SJSA1 (cell line): ENCODE results near the gene CWC25. TPM values are rescaled to one million over a fixed set of nuclear protein-coding genes. Genes with fewer than 3 reads are reported as not detected.

ENCODE experiments used
- DNase-seq, 2 experiments: peaks; one replicate each; pipeline ENCODE4 v3.0.0-alpha.2; 2015 to 2020; ENCODE audit warnings: low spot score in 2 of 2, low read depth in 1 of 2
- H3K27ac ChIP-seq: fragments of 250-450 bp; sonication (Bioruptor Pico); 2 replicates; pipeline ENCODE4 v1.5.1; 2020; ENCODE audit warnings: mild to moderate bottlenecking, moderate library complexity
- H3K27me3 ChIP-seq: fragments of 250-450 bp; sonication (Bioruptor Pico); replicated peaks from 2 replicates; pipeline ENCODE4 v1.5.1; 2020; ENCODE audit warnings: mild to moderate bottlenecking, moderate library complexity
- H3K36me3 ChIP-seq: fragments of 250-450 bp; sonication (Bioruptor Pico); 2 replicates; pipeline ENCODE4 v1.5.1; 2020; ENCODE audit warnings: mild to moderate bottlenecking
- H3K4me1 ChIP-seq: fragments of 250-450 bp; sonication (Bioruptor Pico); replicated peaks from 2 replicates; pipeline ENCODE4 v1.6.1; 2021; ENCODE audit warnings: mild to moderate bottlenecking
- H3K4me3 ChIP-seq: fragments of 250-450 bp; sonication (Bioruptor Pico); 2 replicates; pipeline ENCODE4 v1.5.1; 2020; ENCODE audit warnings: mild to moderate bottlenecking
- H3K9me3 ChIP-seq: fragments of 250-450 bp; sonication (Bioruptor Pico); replicated peaks from 2 replicates; pipeline ENCODE4 v1.5.1; 2020; ENCODE audit warnings: mild to moderate bottlenecking
- total RNA-seq: library from RNA; depleted of rRNA; stranded (reverse); fragments of >200 nt; shearing (Covaris generic); gene quantifications from 2 replicates; pipeline ENCODE4 v1.2.3, GENCODE V29; 2014; rRNA removed

CWC25 gene
- total RNA-seq, result 6.6 and 11.3 TPM in 2 replicates

GRCh38 chr17:38824899-38825761, at the start of gene CWC25:
CWC25 (minus strand) TSS chr17:38825321; CDS start chr17:38825183, 138 bp downstream.
- Histone ChIP-seq H3K36me3 (peaks cover 20% of the 10 kb centered on the region), H3K27me3 (no peaks in the 10 kb centered on the region), H3K9me3 (no peaks in the 10 kb centered on the region), H3K27ac (peak within 1 kb of the TSS; percentile 99), H3K4me3 (peak within 1 kb of the TSS; percentile 53), H3K4me1 (peaks cover 15% of the 10 kb centered on the region)
- peak; percentile 92 to 98 for DNase-seq

GRCh38 chr17:38873640-38874380, 48.7 kb upstream of the CWC25 start:
- Histone ChIP-seq H3K4me1 (peaks cover 70% of the 10 kb centered on the region), H3K9me3 (peaks cover 4% of the 10 kb centered on the region; the same call in 1 of the 2 replicates), H3K27me3 (no peaks in the 10 kb centered on the region), H3K36me3 (peaks cover 72% of the 10 kb centered on the region), H3K27ac (no peak overlapping the region), H3K4me3 (no peak overlapping the region)
- no peak for DNase-seq

- Histone ChIP-seq H3K4me3 (no peak overlapping the region), H3K27ac (no peak overlapping the region), H3K4me1 (peaks cover 79% of the 10 kb centered on the region), H3K36me3 (peaks cover 62% of the 10 kb centered on the region), H3K9me3 (peaks cover 4% of the 10 kb centered on the region; the same call in 1 of the 2 replicates), H3K27me3 (no peaks in the 10 kb centered on the region)
- DNase-seq, result no peak
These were observed 47.7 kb upstream of the CWC25 start for GRCh38 chr17:38872671-38873385.

- no peaks in the 10 kb centered on the region for H3K27me3 ChIP-seq
- H3K27ac ChIP-seq, result no peak overlapping the region
- H3K36me3 ChIP-seq, result peaks cover 56% of the 10 kb centered on the region
- no peak for DNase-seq
- H3K9me3 ChIP-seq, result peaks cover 4% of the 10 kb centered on the region; the same call in 1 of the 2 replicates
- H3K4me3 ChIP-seq, result peak overlapping the region; percentile 92
- H3K4me1 ChIP-seq, result peaks cover 75% of the 10 kb centered on the region
These were observed 46.9 kb upstream of the CWC25 start for GRCh38 chr17:38872027-38872511.

- H3K4me3 ChIP-seq, result peak overlapping the region; percentile 92
- peaks cover 4% of the 10 kb centered on the region; the same call in 1 of the 2 replicates for H3K9me3 ChIP-seq
- H3K27ac ChIP-seq, result peak overlapping the region; percentile 37; the same call in 1 of the 2 replicates
- H3K36me3 ChIP-seq, result peaks cover 50% of the 10 kb centered on the region
- DNase-seq, result peak; percentile 73 to 76
- H3K4me1 ChIP-seq, result peaks cover 68% of the 10 kb centered on the region
- no peaks in the 10 kb centered on the region for H3K27me3 ChIP-seq
These were observed 46.3 kb upstream of the CWC25 start for GRCh38 chr17:38871247-38872015.

GRCh38 chr17:38870259-38871165, 45.4 kb upstream of the CWC25 start:
- Histone ChIP-seq H3K27me3 (no peaks in the 10 kb centered on the region), H3K27ac (peak overlapping the region; percentile 53), H3K4me3 (peak overlapping the region; percentile 92), H3K36me3 (peaks cover 49% of the 10 kb centered on the region), H3K4me1 (peaks cover 61% of the 10 kb centered on the region), H3K9me3 (peaks cover 4% of the 10 kb centered on the region; the same call in 1 of the 2 replicates)
- peak; percentile 24 to 69 for DNase-seq

- Histone ChIP-seq H3K9me3 (peaks cover 4% of the 10 kb centered on the region; the same call in 1 of the 2 replicates), H3K4me3 (peak within 1 kb of the TSS; percentile 92), H3K27me3 (no peaks in the 10 kb centered on the region), H3K27ac (peak within 1 kb of the TSS; percentile 53), H3K36me3 (peaks cover 41% of the 10 kb centered on the region), H3K4me1 (peaks cover 53% of the 10 kb centered on the region)
- peak; percentile 88 to 89 for DNase-seq
These were observed 44.6 kb upstream of the CWC25 start, which contains the start of gene LASP1 for GRCh38 chr17:38869526-38870258. LASP1 (plus strand) TSS chr17:38870058; CDS start chr17:38870190, 132 bp downstream.

GRCh38 chr17:38868817-38869525, 43.9 kb upstream of the CWC25 start:
- peak overlapping the region; percentile 92 for H3K4me3 ChIP-seq
- H3K9me3 ChIP-seq, result peaks cover 4% of the 10 kb centered on the region; the same call in 1 of the 2 replicates
- H3K4me1 ChIP-seq, result peaks cover 47% of the 10 kb centered on the region
- no peaks in the 10 kb centered on the region for H3K27me3 ChIP-seq
- peak; percentile 90 to 97 for DNase-seq
- peak overlapping the region; percentile 41 for H3K27ac ChIP-seq
- H3K36me3 ChIP-seq, result peaks cover 34% of the 10 kb centered on the region

GRCh38 chr17:38867968-38868816, 43.1 kb upstream of the CWC25 start:
- Histone ChIP-seq H3K9me3 (peaks cover 4% of the 10 kb centered on the region; the same call in 1 of the 2 replicates), H3K27ac (peak overlapping the region; percentile 38), H3K36me3 (peaks cover 26% of the 10 kb centered on the region), H3K4me1 (peaks cover 47% of the 10 kb centered on the region), H3K27me3 (no peaks in the 10 kb centered on the region), H3K4me3 (peak overlapping the region; percentile 92)
- DNase-seq, result peak; percentile 61 to 67
